Sigmoid colon (tissue), 4 donors: ENCODE data around the gene GTF3C4.

ENCODE experiments used
- CTCF ChIP-seq, 4 experiments: fragments of 450-650 bp in 3 of 4; fragments of 200-600 bp in 1 of 4; IDR thresholded peaks; one replicate each; pipeline ENCODE4 v1.5.1; 2016 to 2019; ENCODE audit warnings: antibody characterized with exemption in 4 of 4, mild to moderate bottlenecking in 3 of 4, moderate library complexity in 2 of 4
- EP300 ChIP-seq, 4 donors: sonication (generic); formaldehyde crosslinking; IDR thresholded peaks; one replicate each; pipeline ENCODE4 v1.6.1; 2017; ENCODE audit warnings: antibody characterized with exemption in 4 of 4
- POLR2A ChIP-seq, 2 donors: fragments of 450-650 bp; IDR thresholded peaks; one replicate each; pipeline ENCODE4 v1.6.1; 2016; ENCODE audit warnings: antibody characterized with exemption in 2 of 2, mild to moderate bottlenecking in 2 of 2, moderate library complexity in 2 of 2

GRCh38 chr9:132644251-132644650, 26.0 kb upstream of the GTF3C4 start:
- TF ChIP-seq POLR2A (IDR thresholded peaks at IDR 0.05): no peak
- no peak for TF ChIP-seq CTCF (IDR thresholded peaks at IDR 0.05)
- no peak for TF ChIP-seq EP300 (IDR thresholded peaks at IDR 0.05)
